HepG2 (cell line): ENCODE results near the gene MYOM1. TPM values are rescaled to one million over a fixed set of nuclear protein-coding genes. Genes with fewer than 3 reads are reported as not detected.
A peak's percentile ranks its signal among the peaks of the same experiment; 100 is the strongest.

Experiments used
- ETV5 ChIP-seq: IDR thresholded peaks from 2 replicates; pipeline ENCODE4 v1.6.1; 2018; ENCODE audit warnings: missing biosample characterization, missing genetic modification reagents, inconsistent platforms, borderline replicate concordance
- FIP1L1 ChIP-seq: fragments of 200-400 bp; formaldehyde crosslinking; IDR thresholded peaks from 2 replicates; pipeline ENCODE4 v1.6.1; 2018; ENCODE audit warnings: low read depth, mild to moderate bottlenecking, low read length, moderate library complexity, borderline replicate concordance; ENCODE audit not compliant: insufficient read depth
- GLI4 ChIP-seq: sonication (generic); formaldehyde crosslinking; IDR thresholded peaks from 2 replicates; pipeline ENCODE4 v1.5.1; 2020; ENCODE audit warnings: missing genetic modification reagents, mild to moderate bottlenecking, moderate library complexity, borderline replicate concordance
- HNF4G ChIP-seq, 2 experiments: sonication (generic) in 1 of 2; formaldehyde crosslinking in 1 of 2; IDR thresholded peaks; 2 replicates each; pipeline versions ENCODE4 v1.4.0 to v1.6.1; 2011 to 2020; ENCODE audit warnings: borderline replicate concordance in 2 of 2, low read depth in 2 of 2, mild to moderate bottlenecking in 2 of 2, low read length in 1 of 2, missing genetic modification reagents in 1 of 2, moderate library complexity in 1 of 2
- MIER2 ChIP-seq: IDR thresholded peaks from 2 replicates; pipeline ENCODE4 v1.6.1; 2016; ENCODE audit warnings: missing biosample characterization, missing genetic modification reagents
- MTA1 ChIP-seq: sonication (generic); formaldehyde crosslinking; IDR thresholded peaks from 2 replicates; pipeline ENCODE4 v1.4.0; 2020; ENCODE audit warnings: missing genetic modification reagents, mild to moderate bottlenecking, borderline replicate concordance
- NFYB ChIP-seq: sonication (generic); formaldehyde crosslinking; IDR thresholded peaks from 2 replicates; pipeline ENCODE4 v1.4.0; 2020; ENCODE audit warnings: missing genetic modification reagents
- PRMT3 ChIP-seq: sonication (generic); formaldehyde crosslinking; IDR thresholded peaks from 2 replicates; pipeline ENCODE4 v1.8.1; 2022; ENCODE audit warnings: low read depth, mild to moderate bottlenecking, moderate library complexity, missing genetic modification reagents, borderline replicate concordance
- THAP11 ChIP-seq: IDR thresholded peaks from 2 replicates; pipeline ENCODE4 v1.6.1; 2016; ENCODE audit warnings: missing biosample characterization, missing genetic modification reagents
- TOE1 ChIP-seq: sonication (generic); formaldehyde crosslinking; IDR thresholded peaks from 2 replicates; pipeline ENCODE4 v1.4.0; 2020; ENCODE audit warnings: mild to moderate bottlenecking, missing genetic modification reagents
- ZNF205 ChIP-seq: IDR thresholded peaks from 2 replicates; pipeline ENCODE4 v1.6.1; 2018; ENCODE audit warnings: missing biosample characterization, missing genetic modification reagents
- ZNF781 ChIP-seq: sonication (generic); formaldehyde crosslinking; IDR thresholded peaks from 2 replicates; pipeline ENCODE4 v1.5.1; 2020; ENCODE audit warnings: borderline replicate concordance, mild to moderate bottlenecking, missing genetic modification reagents; ENCODE audit errors: not compliant biosample characterization
- polyA plus RNA-seq, 8 experiments: library from polyadenylated mRNA; depleted of rRNA in 3 of 8; stranded (reverse) in 7 of 8; unstranded in 1 of 8; fragments of >200 nt; fragmentation: Illumina TruSeq in 4 of 8; extraction: Trizol in 4 of 8; gene quantifications; 2 replicates each; pipeline versions ENCODE4 v1.2.1 to v1.2.3, GENCODE V29; 2011 to 2016; ENCODE audit warnings: low read depth in 4 of 8, missing spikeins in 1 of 8, mixed read lengths in 1 of 8; ENCODE audit not compliant: insufficient read depth in 1 of 8
- total RNA-seq, 5 experiments: library from RNA; depleted of rRNA; stranded (reverse); fragments of >200 nt; fragmentation: Illumina TruSeq; extraction: Trizol; gene quantifications; 2 replicates each; pipeline ENCODE4 v1.2.3, GENCODE V29; 2016; ENCODE audit warnings: low read depth in 1 of 5
- TF ChIP-seq, protein P1 (sequence below): sonication (generic); formaldehyde crosslinking; IDR thresholded peaks from 2 replicates; pipeline ENCODE4 v1.4.0; 2020; ENCODE audit warnings: mild to moderate bottlenecking, missing genetic modification reagents
- TF ChIP-seq, protein P2 (sequence below): sonication (generic); formaldehyde crosslinking; IDR thresholded peaks from 2 replicates; pipeline ENCODE4 v1.5.0; 2020; ENCODE audit warnings: missing genetic modification reagents
- TF ChIP-seq, protein P3 (sequence below): sonication (generic); formaldehyde crosslinking; IDR thresholded peaks from 2 replicates; pipeline ENCODE4 v1.4.0; 2020; ENCODE audit warnings: missing genetic modification reagents
- TF ChIP-seq, protein P4 (sequence below): sonication (generic); formaldehyde crosslinking; IDR thresholded peaks from 2 replicates; pipeline ENCODE4 v1.4.0; 2020; ENCODE audit warnings: missing genetic modification reagents
- TF ChIP-seq, protein P5 (sequence below): sonication (generic); formaldehyde crosslinking; IDR thresholded peaks from 2 replicates; pipeline ENCODE4 v1.4.0; 2020; ENCODE audit warnings: missing genetic modification reagents, low read depth, mild to moderate bottlenecking, borderline replicate concordance

MYOM1 gene
- total and polyA plus RNA-seq, 2 of the 13 experiments (the other 11 are each of a cell fraction or from before 2014, with no cell fraction given) = 0.46 to 0.98 TPM

DNA sequence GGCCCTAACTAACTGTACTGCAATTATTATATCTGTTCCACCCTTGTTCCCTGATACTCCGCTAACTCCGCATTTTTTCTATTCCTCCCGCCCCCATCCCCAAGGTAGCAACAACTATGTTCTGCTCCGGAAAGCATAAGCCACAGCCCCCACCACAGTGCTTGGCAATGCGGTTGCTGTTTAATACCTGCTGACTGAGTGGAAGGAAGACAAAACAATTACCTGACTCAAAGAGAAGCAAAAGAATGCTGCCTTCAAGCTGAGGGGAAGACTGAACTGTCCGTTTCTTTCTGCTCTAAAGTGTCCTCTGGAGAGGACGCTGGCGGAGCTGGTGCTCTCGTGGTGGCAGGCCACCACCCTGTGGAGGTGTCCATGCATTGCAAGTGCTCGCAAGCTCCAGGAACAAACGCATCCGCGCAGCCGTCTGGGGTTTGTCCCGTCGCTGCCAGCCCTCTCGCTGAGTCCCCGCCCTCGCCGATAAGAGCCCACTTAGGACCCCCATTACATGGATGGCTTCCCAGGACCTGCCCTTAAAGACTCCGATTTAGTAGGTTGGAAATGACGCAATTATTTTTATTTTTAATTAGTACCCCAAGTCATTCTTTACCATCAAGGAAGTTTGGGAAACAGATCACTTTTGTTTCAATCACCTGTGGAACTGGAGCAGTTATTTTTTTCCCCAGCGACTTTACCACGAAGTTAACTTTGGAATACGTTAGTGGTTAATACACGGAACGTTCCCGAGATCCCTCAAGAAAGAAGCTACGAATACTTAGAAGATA is 26.3 kb upstream of the MYOM1 start (continued):
- no peak for TF ChIP-seq FIP1L1
- TF ChIP-seq, protein P1, sequence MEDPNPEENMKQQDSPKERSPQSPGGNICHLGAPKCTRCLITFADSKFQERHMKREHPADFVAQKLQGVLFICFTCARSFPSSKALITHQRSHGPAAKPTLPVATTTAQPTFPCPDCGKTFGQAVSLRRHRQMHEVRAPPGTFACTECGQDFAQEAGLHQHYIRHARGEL (CRISPR knock-in tag) = no peak
- TF ChIP-seq, protein P2, sequence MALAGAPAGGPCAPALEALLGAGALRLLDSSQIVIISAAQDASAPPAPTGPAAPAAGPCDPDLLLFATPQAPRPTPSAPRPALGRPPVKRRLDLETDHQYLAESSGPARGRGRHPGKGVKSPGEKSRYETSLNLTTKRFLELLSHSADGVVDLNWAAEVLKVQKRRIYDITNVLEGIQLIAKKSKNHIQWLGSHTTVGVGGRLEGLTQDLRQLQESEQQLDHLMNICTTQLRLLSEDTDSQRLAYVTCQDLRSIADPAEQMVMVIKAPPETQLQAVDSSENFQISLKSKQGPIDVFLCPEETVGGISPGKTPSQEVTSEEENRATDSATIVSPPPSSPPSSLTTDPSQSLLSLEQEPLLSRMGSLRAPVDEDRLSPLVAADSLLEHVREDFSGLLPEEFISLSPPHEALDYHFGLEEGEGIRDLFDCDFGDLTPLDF = no peak
- TF ChIP-seq, protein P3, sequence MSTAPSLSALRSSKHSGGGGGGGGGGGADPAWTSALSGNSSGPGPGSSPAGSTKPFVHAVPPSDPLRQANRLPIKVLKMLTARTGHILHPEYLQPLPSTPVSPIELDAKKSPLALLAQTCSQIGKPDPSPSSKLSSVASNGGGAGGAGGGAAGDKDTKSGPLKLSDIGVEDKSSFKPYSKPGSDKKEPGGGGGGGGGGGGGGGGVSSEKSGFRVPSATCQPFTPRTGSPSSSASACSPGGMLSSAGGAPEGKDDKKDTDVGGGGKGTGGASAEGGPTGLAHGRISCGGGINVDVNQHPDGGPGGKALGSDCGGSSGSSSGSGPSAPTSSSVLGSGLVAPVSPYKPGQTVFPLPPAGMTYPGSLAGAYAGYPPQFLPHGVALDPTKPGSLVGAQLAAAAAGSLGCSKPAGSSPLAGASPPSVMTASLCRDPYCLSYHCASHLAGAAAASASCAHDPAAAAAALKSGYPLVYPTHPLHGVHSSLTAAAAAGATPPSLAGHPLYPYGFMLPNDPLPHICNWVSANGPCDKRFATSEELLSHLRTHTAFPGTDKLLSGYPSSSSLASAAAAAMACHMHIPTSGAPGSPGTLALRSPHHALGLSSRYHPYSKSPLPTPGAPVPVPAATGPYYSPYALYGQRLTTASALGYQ (CRISPR knock-in tag) = no peak
- TF ChIP-seq MTA1 (CRISPR knock-in tag) = peak; percentile 12; the same call in 1 of the 2 replicates
- TF ChIP-seq PRMT3 (CRISPR knock-in tag) = no peak
- no peak for TF ChIP-seq HNF4G (IDR thresholded peaks at IDR 0.05; ENCODE audit: borderline replicate concordance, low read depth, low read length)
- no peak for TF ChIP-seq HNF4G (CRISPR knock-in tag; IDR thresholded peaks at IDR 0.05; ENCODE audit: borderline replicate concordance, low read depth)
- TF ChIP-seq, protein P4, sequence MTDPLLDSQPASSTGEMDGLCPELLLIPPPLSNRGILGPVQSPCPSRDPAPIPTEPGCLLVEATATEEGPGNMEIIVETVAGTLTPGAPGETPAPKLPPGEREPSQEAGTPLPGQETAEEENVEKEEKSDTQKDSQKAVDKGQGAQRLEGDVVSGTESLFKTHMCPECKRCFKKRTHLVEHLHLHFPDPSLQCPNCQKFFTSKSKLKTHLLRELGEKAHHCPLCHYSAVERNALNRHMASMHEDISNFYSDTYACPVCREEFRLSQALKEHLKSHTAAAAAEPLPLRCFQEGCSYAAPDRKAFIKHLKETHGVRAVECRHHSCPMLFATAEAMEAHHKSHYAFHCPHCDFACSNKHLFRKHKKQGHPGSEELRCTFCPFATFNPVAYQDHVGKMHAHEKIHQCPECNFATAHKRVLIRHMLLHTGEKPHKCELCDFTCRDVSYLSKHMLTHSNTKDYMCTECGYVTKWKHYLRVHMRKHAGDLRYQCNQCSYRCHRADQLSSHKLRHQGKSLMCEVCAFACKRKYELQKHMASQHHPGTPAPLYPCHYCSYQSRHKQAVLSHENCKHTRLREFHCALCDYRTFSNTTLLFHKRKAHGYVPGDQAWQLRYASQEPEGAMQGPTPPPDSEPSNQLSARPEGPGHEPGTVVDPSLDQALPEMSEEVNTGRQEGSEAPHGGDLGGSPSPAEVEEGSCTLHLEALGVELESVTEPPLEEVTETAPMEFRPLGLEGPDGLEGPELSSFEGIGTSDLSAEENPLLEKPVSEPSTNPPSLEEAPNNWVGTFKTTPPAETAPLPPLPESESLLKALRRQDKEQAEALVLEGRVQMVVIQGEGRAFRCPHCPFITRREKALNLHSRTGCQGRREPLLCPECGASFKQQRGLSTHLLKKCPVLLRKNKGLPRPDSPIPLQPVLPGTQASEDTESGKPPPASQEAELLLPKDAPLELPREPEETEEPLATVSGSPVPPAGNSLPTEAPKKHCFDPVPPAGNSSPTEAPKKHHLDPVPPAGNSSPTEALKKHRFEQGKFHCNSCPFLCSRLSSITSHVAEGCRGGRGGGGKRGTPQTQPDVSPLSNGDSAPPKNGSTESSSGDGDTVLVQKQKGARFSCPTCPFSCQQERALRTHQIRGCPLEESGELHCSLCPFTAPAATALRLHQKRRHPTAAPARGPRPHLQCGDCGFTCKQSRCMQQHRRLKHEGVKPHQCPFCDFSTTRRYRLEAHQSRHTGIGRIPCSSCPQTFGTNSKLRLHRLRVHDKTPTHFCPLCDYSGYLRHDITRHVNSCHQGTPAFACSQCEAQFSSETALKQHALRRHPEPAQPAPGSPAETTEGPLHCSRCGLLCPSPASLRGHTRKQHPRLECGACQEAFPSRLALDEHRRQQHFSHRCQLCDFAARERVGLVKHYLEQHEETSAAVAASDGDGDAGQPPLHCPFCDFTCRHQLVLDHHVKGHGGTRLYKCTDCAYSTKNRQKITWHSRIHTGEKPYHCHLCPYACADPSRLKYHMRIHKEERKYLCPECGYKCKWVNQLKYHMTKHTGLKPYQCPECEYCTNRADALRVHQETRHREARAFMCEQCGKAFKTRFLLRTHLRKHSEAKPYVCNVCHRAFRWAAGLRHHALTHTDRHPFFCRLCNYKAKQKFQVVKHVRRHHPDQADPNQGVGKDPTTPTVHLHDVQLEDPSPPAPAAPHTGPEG (CRISPR knock-in tag) = 0 out of 2 replicates have a peak, but pooled peaks have one; percentile 16
- no peak for TF ChIP-seq GLI4 (CRISPR knock-in tag)
- TF ChIP-seq ETV5 = peak; percentile 46; the same call in 1 of the 2 replicates
- peak; percentile 57 for TF ChIP-seq THAP11 (CRISPR knock-in tag)
- TF ChIP-seq, protein P5, sequence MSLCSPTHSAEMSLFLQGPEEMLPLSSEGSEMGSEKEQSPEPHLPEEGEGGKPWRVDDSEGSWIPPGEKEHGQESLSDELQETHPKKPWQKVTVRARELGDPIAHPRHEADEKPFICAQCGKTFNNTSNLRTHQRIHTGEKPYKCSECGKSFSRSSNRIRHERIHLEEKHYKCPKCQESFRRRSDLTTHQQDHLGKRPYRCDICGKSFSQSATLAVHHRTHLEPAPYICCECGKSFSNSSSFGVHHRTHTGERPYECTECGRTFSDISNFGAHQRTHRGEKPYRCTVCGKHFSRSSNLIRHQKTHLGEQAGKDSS (CRISPR knock-in tag) = peak; percentile 66; the same call in 1 of the 2 replicates
- TF ChIP-seq ZNF205 = peak; percentile 64; the same call in 1 of the 2 replicates
- no peak for TF ChIP-seq MIER2 (CRISPR knock-in tag)
- no peak for TF ChIP-seq NFYB (CRISPR knock-in tag)
- 0 out of 2 replicates have a peak, but pooled peaks have one; percentile 31 for TF ChIP-seq TOE1 (CRISPR knock-in tag)
- peak; percentile 25 for TF ChIP-seq ZNF781 (CRISPR knock-in tag)
